ENCODE data around the gene WFDC2.

Gene WFDC2

DNA sequence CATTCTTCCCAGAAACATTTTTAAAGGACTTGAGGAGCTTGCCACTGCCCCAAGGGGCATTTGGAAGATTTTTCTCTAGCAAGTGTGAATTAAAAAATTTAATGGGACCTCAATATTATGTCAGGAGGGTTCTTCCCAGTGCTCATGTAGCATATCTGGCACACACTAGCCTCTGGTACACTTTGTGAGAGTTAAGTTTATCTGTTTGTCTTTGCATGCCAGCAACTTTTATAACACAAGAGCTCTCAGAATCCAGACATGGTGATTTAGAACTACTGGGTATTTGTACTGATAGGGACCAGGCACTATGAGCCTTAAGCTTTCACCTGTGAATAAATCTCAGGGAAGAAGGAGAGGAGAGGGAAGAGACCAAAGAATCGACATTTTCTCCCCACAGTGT lies 33.0 kb downstream of the WFDC2 start:
- no peak overlapping the region for H3K4me2 ChIP-seq
- no peaks in the 10 kb centered on the region for H3K27me3 ChIP-seq
- no peak overlapping the region for H3K4me3 ChIP-seq
- H3K4me1 ChIP-seq, result peaks cover 0 to 22% (median 10%) of the 10 kb centered on the region in 10 experiments; a peak in 12 of 20 replicates
- no peaks in the 10 kb centered on the region for H3K9me3 ChIP-seq (replicated peaks in 1 of 11)
- no peak for TF ChIP-seq Cebpa-rat (IDR thresholded peaks at IDR 0.05)
- no peak overlapping the region for H3K27ac ChIP-seq
- no peak overlapping the region for H3K9ac ChIP-seq
- no peaks in the 10 kb centered on the region; a peak in 1 of 22 replicates for H4K20me1 ChIP-seq
- no peaks in the 10 kb centered on the region for H3K36me3 ChIP-seq

DNA sequence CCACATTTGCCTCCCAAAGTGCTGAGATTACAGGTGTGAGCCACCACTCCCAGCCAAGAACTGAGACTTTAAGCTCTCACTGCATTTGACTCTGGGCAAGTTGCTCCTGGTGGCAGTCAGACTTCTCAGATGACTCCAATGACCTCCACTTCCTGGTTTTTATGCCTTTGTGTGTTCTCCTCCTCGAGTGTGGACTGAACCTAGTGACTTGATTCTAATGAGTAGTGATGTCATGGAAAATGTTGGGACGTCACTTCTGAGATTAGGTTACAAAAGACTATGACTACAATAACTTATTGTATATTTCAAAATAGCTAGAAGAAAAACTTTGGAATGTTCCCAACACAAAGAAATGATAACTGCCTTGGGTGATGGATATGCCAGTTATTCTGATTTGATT lies 33.9 kb downstream of the WFDC2 start:
- Histone ChIP-seq H3K4me3 (no peak overlapping the region), H3K4me1 (peaks cover 0 to 16% (median 7%) of the 10 kb centered on the region in 10 experiments; a peak in 12 of 20 replicates), H3K9ac (no peak overlapping the region), H3K4me2 (no peak overlapping the region), H3K27ac (no peak overlapping the region), H3K9me3 (replicated peaks in 1 of 11) (no peaks in the 10 kb centered on the region), H4K20me1 (no peaks in the 10 kb centered on the region; a peak in 1 of 22 replicates), H3K27me3 (no peaks in the 10 kb centered on the region), H3K36me3 (no peaks in the 10 kb centered on the region)
- no peak for TF ChIP-seq Cebpa-rat (IDR thresholded peaks at IDR 0.05)

- no peak overlapping the region for H3K9ac ChIP-seq
- no peak overlapping the region for H3K4me3 ChIP-seq
- no peak for TF ChIP-seq Cebpa-rat (IDR thresholded peaks at IDR 0.05)
- no peaks in the 10 kb centered on the region for H4K20me1 ChIP-seq
- H3K27ac ChIP-seq, result no peak overlapping the region
- no peaks in the 10 kb centered on the region; a peak in 2 of 20 replicates for H3K4me1 ChIP-seq
- no peaks in the 10 kb centered on the region for H3K9me3 ChIP-seq (replicated peaks in 1 of 11)
- H3K27me3 ChIP-seq, result no peaks in the 10 kb centered on the region
- no peaks in the 10 kb centered on the region for H3K36me3 ChIP-seq
- H3K4me2 ChIP-seq, result no peak overlapping the region
Observed at GRCh38 chr20:45506398-45506797, 36.8 kb downstream of the WFDC2 start.

DNA sequence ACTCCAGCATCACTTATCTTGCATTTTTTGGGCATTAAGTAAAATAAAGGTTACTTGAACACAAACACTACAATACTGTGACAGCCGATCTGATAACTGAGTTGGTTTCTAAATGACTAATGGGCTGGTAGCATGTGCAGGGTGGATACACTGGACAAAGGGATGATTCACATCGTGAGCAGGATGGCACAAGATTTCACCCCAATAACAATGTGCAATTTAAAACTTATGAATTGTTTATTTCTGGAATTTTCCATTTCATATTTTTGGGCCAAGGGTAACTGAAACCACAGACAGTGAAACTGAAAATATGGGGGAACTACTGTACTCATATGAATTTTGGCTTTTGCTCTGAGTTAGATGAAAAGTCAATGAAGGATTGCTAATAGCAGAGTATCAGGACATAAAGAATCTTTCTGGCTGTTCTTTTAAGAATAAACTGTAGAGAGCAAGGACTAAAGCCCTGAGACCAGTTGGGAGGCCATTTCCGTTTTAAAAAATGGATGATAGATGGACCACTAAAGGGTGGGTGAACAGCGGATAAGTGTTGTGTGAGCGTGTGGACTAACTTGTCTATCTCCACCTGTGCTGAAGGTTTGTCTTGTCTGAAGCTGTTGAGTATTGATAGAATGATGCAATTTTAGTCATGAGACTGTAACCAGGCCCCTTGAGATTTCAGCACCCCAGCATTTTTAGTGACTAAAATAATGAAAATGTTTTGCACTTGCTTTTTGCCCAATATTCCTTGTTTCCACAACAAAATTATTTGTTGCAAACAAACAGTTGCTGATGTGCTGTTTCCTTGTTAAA lies 37.7 kb downstream of the WFDC2 start:
- Histone ChIP-seq H4K20me1 (no peaks in the 10 kb centered on the region), H3K9me3 (replicated peaks in 1 of 11) (no peaks in the 10 kb centered on the region), H3K27ac (no peak overlapping the region), H3K4me3 (no peak overlapping the region), H3K36me3 (no peaks in the 10 kb centered on the region), H3K4me1 (no peaks in the 10 kb centered on the region; a peak in 2 of 20 replicates), H3K27me3 (no peaks in the 10 kb centered on the region), H3K9ac (no peak overlapping the region), H3K4me2 (no peak overlapping the region)
- no peak for TF ChIP-seq Cebpa-rat (IDR thresholded peaks at IDR 0.05)

- Histone ChIP-seq H3K4me2 (no peak overlapping the region), H3K36me3 (no peaks in the 10 kb centered on the region), H3K27ac (no peak overlapping the region), H3K9ac (no peak overlapping the region), H3K9me3 (replicated peaks in 1 of 11) (no peaks in the 10 kb centered on the region), H3K27me3 (no peaks in the 10 kb centered on the region), H4K20me1 (no peaks in the 10 kb centered on the region), H3K4me3 (no peak overlapping the region), H3K4me1 (no peaks in the 10 kb centered on the region; a peak in 2 of 20 replicates)
- TF ChIP-seq Cebpa-rat (IDR thresholded peaks at IDR 0.05), result no peak
Observed at GRCh38 chr20:45508068-45508886, 38.7 kb downstream of the WFDC2 start.

- Histone ChIP-seq H3K27ac (no peak overlapping the region), H3K4me3 (no peak overlapping the region), H3K9ac (no peak overlapping the region), H3K4me2 (no peak overlapping the region), H4K20me1 (no peaks in the 10 kb centered on the region), H3K36me3 (no peaks in the 10 kb centered on the region), H3K9me3 (replicated peaks in 1 of 11) (no peaks in the 10 kb centered on the region), H3K27me3 (no peaks in the 10 kb centered on the region), H3K4me1 (no peaks in the 10 kb centered on the region; a peak in 2 of 20 replicates)
- no peak for TF ChIP-seq Cebpa-rat (IDR thresholded peaks at IDR 0.05)
Observed at GRCh38 chr20:45509091-45509490, 39.5 kb downstream of the WFDC2 start.

GRCh38 chr20:45510242-45510862 lies 40.8 kb downstream of the WFDC2 start:
- no peak for TF ChIP-seq Cebpa-rat (IDR thresholded peaks at IDR 0.05)
- Histone ChIP-seq H3K27ac (no peak overlapping the region), H4K20me1 (no peaks in the 10 kb centered on the region), H3K4me2 (no peak overlapping the region), H3K4me1 (no peaks in the 10 kb centered on the region; a peak in 2 of 20 replicates), H3K9ac (no peak overlapping the region), H3K36me3 (no peaks in the 10 kb centered on the region), H3K4me3 (no peak overlapping the region), H3K9me3 (replicated peaks in 1 of 11) (no peaks in the 10 kb centered on the region), H3K27me3 (no peaks in the 10 kb centered on the region)

GRCh38 chr20:45515147-45515913 lies 45.8 kb downstream of the WFDC2 start, which contains the start of gene SPINT3:
SPINT3 (minus strand) TSS chr20:45515622; CDS start chr20:45515608, 14 bp downstream.
- Histone ChIP-seq H3K4me1 (no peaks in the 10 kb centered on the region), H3K9ac (no peak within 1 kb of the TSS), H3K27me3 (no peaks in the 10 kb centered on the region), H3K27ac (no peak within 1 kb of the TSS), H3K4me3 (no peak within 1 kb of the TSS), H3K4me2 (no peak within 1 kb of the TSS), H3K9me3 (replicated peaks in 1 of 11) (no peaks in the 10 kb centered on the region), H4K20me1 (no peaks in the 10 kb centered on the region), H3K36me3 (no peaks in the 10 kb centered on the region)
- no peak for TF ChIP-seq Cebpa-rat (IDR thresholded peaks at IDR 0.05)

Data from BLaER1 treated with 17β-estradiol and CSF1 and Interleukin-3, amounts not matched to agents 10 nM and 100 nM (cell line).